GM19468 (cell line): Measurements from ENCODE around the gene GJC3.

ENCODE experiments used
- ATAC-seq: cut with Tn5 transposase; IDR thresholded peaks from one replicate; pipeline ENCODE4 v1.9.1; 2021; ENCODE audit warnings: mild to moderate bottlenecking, moderate library complexity, moderate number of reproducible peaks; ENCODE audit not compliant: unreplicated experiment; ENCODE audit errors: extremely low read depth

The GJC3 gene

DNA sequence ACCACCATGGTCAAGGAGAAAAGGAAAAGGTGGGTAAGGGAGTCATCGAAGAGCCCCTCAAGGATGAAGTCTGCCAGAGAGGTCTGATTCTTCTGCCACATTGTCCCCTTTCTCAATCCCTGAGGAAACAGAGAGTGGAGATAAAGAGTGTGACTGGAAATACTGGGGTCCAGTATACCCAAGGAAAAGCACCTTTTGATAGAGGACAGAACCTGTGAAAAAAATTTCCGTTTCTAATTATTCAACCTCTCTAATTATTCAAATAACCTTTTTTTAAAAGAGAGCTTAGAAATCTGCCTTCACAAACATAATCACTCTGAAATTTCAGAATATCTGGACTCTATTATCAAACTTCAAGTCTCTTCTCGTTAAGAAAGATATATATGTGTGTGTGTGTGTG is 52.5 kb downstream of the GJC3 start, which contains the start of gene OR2AE1:
OR2AE1 (minus strand) TSS at position 101 of the 400 bp plus-strand sequence; CDS start at position 101, 0 bp downstream.
- ATAC-seq, result no peak

DNA sequence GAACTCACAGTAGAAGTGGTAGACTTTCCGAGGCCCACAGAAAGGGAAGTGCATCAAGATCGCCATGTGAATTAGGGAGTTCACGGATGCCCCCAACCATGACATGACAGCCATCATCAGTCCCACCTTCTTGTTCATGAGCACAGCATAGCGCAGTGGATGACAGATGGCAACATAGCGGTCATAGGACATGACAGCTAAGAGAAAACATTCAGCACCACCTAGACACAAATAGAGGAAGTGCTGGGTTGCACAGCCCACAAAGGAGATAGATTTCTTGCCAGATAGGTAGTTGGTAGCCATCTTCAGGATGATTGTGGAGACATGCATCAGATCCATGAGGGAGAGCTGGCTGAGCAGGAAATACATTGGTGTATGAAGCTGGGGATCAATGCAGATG is 52.9 kb downstream of the GJC3 start:
- no peak for ATAC-seq
